B cell (primary cell): ENCODE results near the gene NDUFS4.

Experiments used
- CTCF ChIP-seq: fragments of 200-600 bp; IDR thresholded peaks from one replicate; pipeline ENCODE4 v1.8.0; 2022; ENCODE audit warnings: antibody characterized with exemption, mild to moderate bottlenecking
- EZH2 ChIP-seq: IDR thresholded peaks from 2 replicates; pipeline ENCODE4 v1.6.1; 2012; ENCODE audit warnings: borderline replicate concordance, low read depth, mild to moderate bottlenecking, moderate library complexity, low read length; ENCODE audit not compliant: insufficient read depth, poor library complexity, severe bottlenecking

- TF ChIP-seq CTCF (no peak), EZH2 (no peak)
Observed at GRCh38 chr5:53631251-53631650, 70.8 kb downstream of the NDUFS4 start.
